ENCODE measurements around the gene DPEP1. TPM values are rescaled to one million over a fixed set of nuclear protein-coding genes. Genes with fewer than 3 reads are reported as not detected.

DPEP1 gene
- polyA plus RNA-seq, 3 donors = not detected

DNA sequence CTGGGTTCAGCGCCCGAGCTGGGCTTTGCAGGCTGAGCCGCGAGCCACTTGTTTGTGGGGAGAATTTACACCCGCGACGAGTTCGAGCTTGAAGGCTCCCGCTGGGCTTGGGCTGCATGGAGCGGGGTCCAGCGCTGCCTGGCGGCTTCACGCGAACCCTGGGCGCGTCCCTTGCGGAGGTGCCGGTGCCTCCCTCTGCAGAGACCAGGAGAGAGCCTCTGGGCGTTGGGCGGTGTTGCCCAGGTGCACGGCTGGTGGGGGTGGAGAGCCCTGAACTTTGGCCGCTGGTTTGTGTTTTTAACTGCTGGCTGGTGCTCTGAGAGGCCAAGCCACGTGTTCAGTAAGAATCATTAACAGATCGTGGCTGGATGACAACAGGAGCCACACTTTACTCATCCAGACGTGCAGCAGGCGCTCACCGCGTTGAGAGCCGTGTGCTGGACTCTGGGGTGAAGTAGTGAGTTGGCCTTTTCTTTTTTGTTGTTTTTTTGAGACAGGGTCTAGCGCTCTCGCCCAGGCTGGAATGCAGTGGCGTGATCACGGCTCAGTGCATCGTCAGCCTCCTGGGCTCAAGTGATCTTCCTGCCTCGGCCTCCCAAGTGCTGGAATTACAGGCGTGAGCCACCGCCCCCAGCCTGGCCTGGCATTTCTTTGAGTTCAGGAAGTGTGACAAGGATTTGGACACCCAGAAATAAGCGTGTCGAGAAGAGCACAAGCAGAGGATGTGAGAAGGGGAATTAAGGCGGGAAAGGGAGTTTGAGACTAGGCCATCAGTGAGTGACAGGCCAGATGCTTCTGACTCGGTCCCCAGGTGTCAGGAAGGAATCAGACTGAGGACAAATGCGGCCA is 73.9 kb downstream of the DPEP1 start:
- Histone ChIP-seq H3K4me1 (ENCODE audit: control insufficient read depth in 1 of 2, insufficient read depth in 2 of 2, low read length in 2 of 2) (peaks cover 10 to 17% of the 10 kb centered on the region in 2 donors), H4K20me1 (ENCODE audit: insufficient read depth, low read length) (no peaks in the 10 kb centered on the region), H3K4me2 (replicated peaks; ENCODE audit: extremely low read depth, low read length, poor library complexity, severe bottlenecking) (peak overlapping the region; percentile 99), H3K27ac (ENCODE audit: low read depth in 1 of 2, low read length in 2 of 2) (peak overlapping the region in 1 of 2 donors; percentile 44), H3K27me3 (ENCODE audit: control insufficient read depth in 2 of 2, insufficient read depth in 2 of 2, low read length in 2 of 2) (no peaks in the 10 kb centered on the region), H3K36me3 (replicated peaks in 1 of 2; ENCODE audit: control insufficient read depth in 1 of 2, insufficient read depth in 2 of 2, low read length in 2 of 2) (peaks cover 22 to 34% of the 10 kb centered on the region in 2 donors), H2AFZ (ENCODE audit: insufficient read depth, low read depth, low read length, poor library complexity, severe bottlenecking) (peak overlapping the region; percentile 94), H3K4me3 (replicated peaks in 1 of 3; ENCODE audit: low read depth in 2 of 3, low read length in 3 of 3) (peak overlapping the region; percentile 78 to 97 (median 89)), H3K9ac (ENCODE audit: insufficient read depth, low read length, poor library complexity, severe bottlenecking) (peak overlapping the region; percentile 72), H3K79me2 (ENCODE audit: insufficient read depth, low read length) (peaks cover 25% of the 10 kb centered on the region), H3K9me3 (replicated peaks in 1 of 2; ENCODE audit: control insufficient read depth in 1 of 2, insufficient read depth in 1 of 2, low read length in 2 of 2) (peaks cover 0 to 17% of the 10 kb centered on the region in 2 donors)
- no peak for DNase-seq
- intact Hi-C loops (cut with micrococcal nuclease) = no loop called here
- H3K27me3 Mint-ChIP-seq (ENCODE audit: low read depth in 3 of 3) = peaks cover 0 to 2% (median 0%) of the 10 kb centered on the region in 3 donors
- TF ChIP-seq, protein P1, sequence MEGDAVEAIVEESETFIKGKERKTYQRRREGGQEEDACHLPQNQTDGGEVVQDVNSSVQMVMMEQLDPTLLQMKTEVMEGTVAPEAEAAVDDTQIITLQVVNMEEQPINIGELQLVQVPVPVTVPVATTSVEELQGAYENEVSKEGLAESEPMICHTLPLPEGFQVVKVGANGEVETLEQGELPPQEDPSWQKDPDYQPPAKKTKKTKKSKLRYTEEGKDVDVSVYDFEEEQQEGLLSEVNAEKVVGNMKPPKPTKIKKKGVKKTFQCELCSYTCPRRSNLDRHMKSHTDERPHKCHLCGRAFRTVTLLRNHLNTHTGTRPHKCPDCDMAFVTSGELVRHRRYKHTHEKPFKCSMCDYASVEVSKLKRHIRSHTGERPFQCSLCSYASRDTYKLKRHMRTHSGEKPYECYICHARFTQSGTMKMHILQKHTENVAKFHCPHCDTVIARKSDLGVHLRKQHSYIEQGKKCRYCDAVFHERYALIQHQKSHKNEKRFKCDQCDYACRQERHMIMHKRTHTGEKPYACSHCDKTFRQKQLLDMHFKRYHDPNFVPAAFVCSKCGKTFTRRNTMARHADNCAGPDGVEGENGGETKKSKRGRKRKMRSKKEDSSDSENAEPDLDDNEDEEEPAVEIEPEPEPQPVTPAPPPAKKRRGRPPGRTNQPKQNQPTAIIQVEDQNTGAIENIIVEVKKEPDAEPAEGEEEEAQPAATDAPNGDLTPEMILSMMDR (IDR thresholded peaks at IDR 0.05) = no peak
- H3K9me3 Mint-ChIP-seq = peaks cover 8 to 23% (median 13%) of the 10 kb centered on the region in 7 donors
- H3K4me1 Mint-ChIP-seq = peaks cover 9% of the 10 kb centered on the region
- peak overlapping the region in 5 of 7 donors; percentile 21 to 85 (median 45) for H3K27ac Mint-ChIP-seq
- H3K36me3 Mint-ChIP-seq = peaks cover 18 to 32% of the 10 kb centered on the region in 2 donors
- WGBS (ENCODE audit: insufficient coverage) = 24% methylated on average over 39 of the region's 42 CpGs
- peak overlapping the region; percentile 89 to 92 for H3K4me3 Mint-ChIP-seq

Other genes starting within 250 kb of the DPEP1 start
- 10 to 100 TPM in 1 of 3 donors, 1 to 10 TPM in 2; 3.2 to 62.4 (median 5.4) TPM for gene ANKRD11, start 123.1 kb upstream of the DPEP1 start, polyA plus RNA-seq
- gene SPG7, start 105.2 kb upstream of the DPEP1 start, polyA plus RNA-seq = 100 to 1,000 TPM in 1 of 3 donors, 10 to 100 TPM in 2; 30.3 to 120 (median 34.4) TPM
- 1,000 to 10,000 TPM; 1,251 to 2,437 (median 1,329) TPM for gene RPL13, start 53.0 kb upstream of the DPEP1 start, polyA plus RNA-seq
- gene CPNE7, start 37.9 kb upstream of the DPEP1 start, polyA plus RNA-seq = not detected
- 10 to 100 TPM; 57.3 to 85.7 (median 76.6) TPM for gene CHMP1A, start 44.1 kb downstream of the DPEP1 start, polyA plus RNA-seq
- gene SPATA33, start 44.2 kb downstream of the DPEP1 start, polyA plus RNA-seq = 1 to 10 TPM; 1.4 to 3.5 (median 1.8) TPM
- gene CDK10, start 73.0 kb downstream of the DPEP1 start, polyA plus RNA-seq = 100 to 1,000 TPM in 1 of 3 donors, 10 to 100 TPM in 2; 16.5 to 107 (median 18.3) TPM
- 10 to 100 TPM in 2 of 3 donors, 1 to 10 TPM in 1; 10.0 to 17.6 (median 15.1) TPM for gene SPATA2L, start 88.1 kb downstream of the DPEP1 start, polyA plus RNA-seq
- gene VPS9D1, start 107.3 kb downstream of the DPEP1 start, polyA plus RNA-seq = 10 to 100 TPM in 1 of 3 donors, 1 to 10 TPM in 2; 1.2 to 29.7 (median 1.6) TPM
- 10 to 100 TPM in 1 of 3 donors, 1 to 10 TPM in 2; 2.2 to 54.5 (median 3.2) TPM for gene ZNF276, start 107.9 kb downstream of the DPEP1 start, polyA plus RNA-seq
- 10 to 100 TPM; 12.6 to 34.6 (median 17.2) TPM for gene FANCA, start 203.0 kb downstream of the DPEP1 start, polyA plus RNA-seq
- 1 to 10 TPM in 1 of 3 donors, under 1 TPM in 1, not detected in 1; 0.09 to 1.2 TPM for gene SPIRE2, start 214.8 kb downstream of the DPEP1 start, polyA plus RNA-seq

Measured in CD14-positive monocyte (primary cell).